Prostate gland (tissue), 2 donors: ENCODE results near the gene CHIA.

ENCODE experiments used
- CTCF ChIP-seq, 4 experiments: fragments of 200-600 bp in 2 of 4; fragments of 450-650 bp in 2 of 4; sonication (generic) in 2 of 4; IDR thresholded peaks; 1 replicate in 3 of 4; 2 replicates in 1 of 4; pipeline ENCODE4 v1.5.1; 2016 to 2019; ENCODE audit warnings: antibody characterized with exemption in 4 of 4, mild to moderate bottlenecking in 2 of 4, moderate library complexity in 2 of 4
- POLR2A ChIP-seq: fragments of 450-650 bp; IDR thresholded peaks from one replicate; pipeline ENCODE4 v1.6.1; 2016; ENCODE audit warnings: antibody characterized with exemption, mild to moderate bottlenecking

- TF ChIP-seq CTCF (IDR thresholded peaks at IDR 0.05) (no peak), POLR2A (no peak)
Measured at GRCh38 chr1:111294390-111294789, 3.7 kb downstream of the CHIA start.
